WTC11 (cell line): ENCODE results near the gene CORO6. TPM values are rescaled to one million over a fixed set of nuclear protein-coding genes. Genes with fewer than 3 reads are reported as not detected.

ENCODE experiments used
- ATAC-seq: fragments of 200-7000 bp; cut with Tn5 transposase; 2 replicates; pipeline ENCODE4 v1.10.0; 2021; ENCODE audit warnings: mild to moderate bottlenecking, moderate library complexity
- CTCF ChIA-PET: fragments of 300-600 bp; sonication (Branson Sonifier 250); formaldehyde crosslinking; loops from one replicate; lab custom pipeline; 2021; ENCODE audit warnings: antibody characterized with exemption; lab: Charles Lee
- POLR2A ChIA-PET: fragments of 350-600 bp; sonication (Branson Sonifier 250); formaldehyde crosslinking; loops from one replicate; lab custom pipeline; 2021; ENCODE audit warnings: antibody characterized with exemption; lab: Charles Lee
- DNase-seq: peaks from one replicate; pipeline ENCODE4 v3.0.0; 2021; ENCODE audit warnings: low spot score
- H3K27ac Mint-ChIP-seq: 2 replicates; pipeline ENCODE4 v1.8.0; 2021; ENCODE audit warnings: mixed read lengths
- H3K27me3 Mint-ChIP-seq: 2 replicates; pipeline ENCODE4 v1.8.0; 2021; ENCODE audit warnings: low read depth, mild to moderate bottlenecking, moderate library complexity, mixed read lengths
- H3K36me3 Mint-ChIP-seq: 2 replicates; pipeline ENCODE4 v1.8.0; 2021; ENCODE audit warnings: mixed read lengths
- H3K4me1 Mint-ChIP-seq: 2 replicates; pipeline ENCODE4 v1.8.0; 2022; ENCODE audit warnings: mixed read lengths
- H3K4me3 Mint-ChIP-seq: 2 replicates; pipeline ENCODE4 v1.8.0; 2021; ENCODE audit warnings: mild to moderate bottlenecking, moderate library complexity, mixed read lengths
- H3K9me3 Mint-ChIP-seq: 2 replicates; pipeline ENCODE4 v1.8.0; 2021; ENCODE audit warnings: mixed read lengths
- CREB1 ChIP-seq: sonication (generic); formaldehyde crosslinking; IDR thresholded peaks from 2 replicates; pipeline ENCODE4 v1.8.0; 2023; ENCODE audit warnings: mild to moderate bottlenecking, missing genetic modification reagents
- FOXK1 ChIP-seq: sonication (generic); formaldehyde crosslinking; IDR thresholded peaks from 2 replicates; pipeline ENCODE4 v1.8.0; 2022; ENCODE audit warnings: mild to moderate bottlenecking, moderate library complexity, missing genetic modification reagents
- FOXP1 ChIP-seq: sonication (generic); formaldehyde crosslinking; IDR thresholded peaks from 2 replicates; pipeline ENCODE4 v1.8.0; 2022; ENCODE audit warnings: missing genetic modification reagents, mild to moderate bottlenecking, moderate library complexity, borderline replicate concordance
- FOXP4 ChIP-seq: sonication (generic); formaldehyde crosslinking; IDR thresholded peaks from 2 replicates; pipeline ENCODE4 v1.8.0; 2022; ENCODE audit warnings: mild to moderate bottlenecking, missing genetic modification reagents
- IRF2 ChIP-seq: sonication (generic); formaldehyde crosslinking; IDR thresholded peaks from 2 replicates; pipeline ENCODE4 v1.8.0; 2022; ENCODE audit warnings: low read depth, missing genetic modification reagents, borderline replicate concordance
- KAT7 ChIP-seq: sonication (generic); formaldehyde crosslinking; IDR thresholded peaks from 2 replicates; pipeline ENCODE4 v1.8.1; 2023; ENCODE audit warnings: missing genetic modification reagents, mild to moderate bottlenecking, borderline replicate concordance
- PRRX2 ChIP-seq: fragments of 250-450 bp; sonication (Bioruptor Pico); IDR thresholded peaks from 2 replicates; pipeline ENCODE4 v1.8.0; 2021; ENCODE audit warnings: mild to moderate bottlenecking
- SP1 ChIP-seq: sonication (generic); formaldehyde crosslinking; conservative IDR thresholded peaks from 2 replicates; pipeline ENCODE4 v1.8.1; 2022; ENCODE audit warnings: missing genetic modification reagents
- TEAD1 ChIP-seq: sonication (generic); formaldehyde crosslinking; IDR thresholded peaks from 2 replicates; pipeline ENCODE4 v1.8.0; 2022; ENCODE audit warnings: mild to moderate bottlenecking, missing genetic modification reagents
- ZNF121 ChIP-seq: sonication (generic); formaldehyde crosslinking; IDR thresholded peaks from 2 replicates; pipeline ENCODE4 v1.8.0; 2023; ENCODE audit warnings: missing genetic modification reagents
- total RNA-seq: library from RNA; stranded (reverse); gene quantifications from 3 replicates; pipeline ENCODE4 v1.2.3, GENCODE V29; 2021
- TF ChIP-seq, protein P1 (sequence below): sonication (generic); formaldehyde crosslinking; IDR thresholded peaks from 2 replicates; pipeline ENCODE4 v1.8.1; 2022; ENCODE audit warnings: mild to moderate bottlenecking, moderate library complexity, missing genetic modification reagents
- TF ChIP-seq, protein P2 (sequence below): sonication (generic); formaldehyde crosslinking; IDR thresholded peaks from 2 replicates; pipeline ENCODE4 v1.8.0; 2022; ENCODE audit warnings: mild to moderate bottlenecking, missing genetic modification reagents
- TF ChIP-seq, protein P3 (sequence below): fragments of 250-450 bp; sonication (Bioruptor Pico); conservative IDR thresholded peaks from 2 replicates; pipeline ENCODE4 v1.9.0; 2021; ENCODE audit warnings: mild to moderate bottlenecking
- TF ChIP-seq, protein P4 (sequence below): sonication (generic); formaldehyde crosslinking; IDR thresholded peaks from 2 replicates; pipeline ENCODE4 v1.8.1; 2023; ENCODE audit warnings: mild to moderate bottlenecking, moderate library complexity, missing genetic modification reagents
- TF ChIP-seq, protein P5 (sequence below): sonication (generic); formaldehyde crosslinking; IDR thresholded peaks from 2 replicates; pipeline ENCODE4 v1.8.0; 2022; ENCODE audit warnings: missing genetic modification reagents

Gene CORO6
- total RNA-seq, 1 experiment from 2014 or later: 8.9 TPM

GRCh38 chr17:29570521-29570920, 52.2 kb downstream of the CORO6 start (continued):
- TF ChIP-seq, protein P1, sequence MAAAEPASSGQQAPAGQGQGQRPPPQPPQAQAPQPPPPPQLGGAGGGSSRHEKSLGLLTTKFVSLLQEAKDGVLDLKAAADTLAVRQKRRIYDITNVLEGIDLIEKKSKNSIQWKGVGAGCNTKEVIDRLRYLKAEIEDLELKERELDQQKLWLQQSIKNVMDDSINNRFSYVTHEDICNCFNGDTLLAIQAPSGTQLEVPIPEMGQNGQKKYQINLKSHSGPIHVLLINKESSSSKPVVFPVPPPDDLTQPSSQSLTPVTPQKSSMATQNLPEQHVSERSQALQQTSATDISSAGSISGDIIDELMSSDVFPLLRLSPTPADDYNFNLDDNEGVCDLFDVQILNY (CRISPR knock-in tag): no peak
- no peak for TF ChIP-seq SP1 (CRISPR knock-in tag)

- no peak overlapping the region for H3K27ac Mint-ChIP-seq
- TF ChIP-seq, protein P2, sequence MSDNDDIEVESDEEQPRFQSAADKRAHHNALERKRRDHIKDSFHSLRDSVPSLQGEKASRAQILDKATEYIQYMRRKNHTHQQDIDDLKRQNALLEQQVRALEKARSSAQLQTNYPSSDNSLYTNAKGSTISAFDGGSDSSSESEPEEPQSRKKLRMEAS (CRISPR knock-in tag): 0 out of 2 replicates have a peak, but pooled peaks have one; percentile 4
- no peak for TF ChIP-seq ZNF121
- TF ChIP-seq, all 79 proteins: peak for 1
- peak overlapping the region; percentile 82 for H3K4me3 Mint-ChIP-seq
Measured at GRCh38 chr17:29569245-29569950, 53.3 kb downstream of the CORO6 start.

DNA sequence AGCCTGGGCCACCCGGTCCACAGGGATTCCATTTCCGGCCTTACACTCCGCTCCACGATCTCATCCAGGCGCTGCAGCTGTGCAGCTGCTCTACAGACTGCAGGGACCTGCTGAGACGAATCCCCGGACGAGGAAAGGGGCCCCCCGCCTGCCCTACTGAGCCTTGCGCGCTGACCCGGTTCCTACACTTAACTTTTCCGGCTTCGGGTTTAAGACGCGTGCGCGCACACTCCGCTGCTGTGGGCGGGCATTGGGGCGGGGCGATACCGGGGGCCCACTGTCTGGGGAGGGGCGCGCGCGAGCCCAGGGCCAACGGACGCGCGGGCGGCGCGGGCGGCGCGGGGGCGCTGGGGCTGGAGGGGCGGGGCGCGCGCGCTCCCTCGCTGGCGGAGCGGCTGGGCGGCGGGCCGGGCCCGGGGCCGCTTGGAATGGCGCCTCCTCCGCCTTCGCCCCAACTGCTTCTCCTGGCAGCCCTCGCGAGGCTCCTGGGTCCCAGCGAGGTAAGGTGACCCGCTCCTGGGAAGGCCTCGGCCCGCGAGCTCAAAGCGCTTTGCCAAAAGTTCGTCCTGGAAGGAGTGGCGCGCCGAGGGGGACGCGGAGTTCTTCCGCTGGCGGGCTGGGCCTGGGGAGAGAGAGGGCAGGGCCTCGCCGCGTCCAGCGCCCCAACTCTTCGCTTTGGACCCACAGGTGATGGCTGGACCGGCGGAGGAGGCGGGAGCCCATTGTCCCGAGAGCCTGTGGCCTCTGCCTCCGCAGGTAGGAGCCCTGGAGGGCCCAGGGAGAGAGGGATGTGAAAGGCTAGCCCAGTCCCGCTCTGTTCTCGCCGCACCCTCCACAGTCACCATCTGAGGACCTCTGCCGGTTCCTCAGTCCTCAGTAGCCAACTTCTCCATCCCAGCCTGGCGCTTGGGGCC, 54.1 kb downstream of the CORO6 start, which contains the start of gene TP53I13:
Gene TP53I13 (plus strand): TSS at position 371 of the 914 bp plus-strand sequence. CDS start 58 bp downstream, at position 429.
- ChIA-PET POLR2A (interaction anchor here (1.3 to 1.6 kb wide), 2 partner anchors 23 to 29 kb away, joined by 5 to 10 read pairs; no protein-coding TSS in a partner anchor), CTCF (interaction anchor here (1.0 to 11.4 kb wide), 10 partner anchors 13 to 199 kb away, joined by 3 to 112 read pairs (median 8); partner anchors contain the start of gene ANKRD13B)
- Mint-ChIP-seq H3K36me3 (no peaks in the 10 kb centered on the region), H3K27ac (peak within 1 kb of the TSS; percentile 95), H3K9me3 (no peaks in the 10 kb centered on the region), H3K27me3 (peaks cover 44% of the 10 kb centered on the region), H3K4me1 (peaks cover 16% of the 10 kb centered on the region), H3K4me3 (peak within 1 kb of the TSS; percentile 91)
- peak; percentile 50 for ATAC-seq
- peak; percentile 89 for DNase-seq
- TF ChIP-seq, protein P1 (CRISPR knock-in tag): peak; percentile 33; the same call in 1 of the 2 replicates
- TF ChIP-seq CREB1 (CRISPR knock-in tag) (no peak), PRRX2 (no peak), FOXK1 (peak; percentile 15; the same call in 1 of the 2 replicates), SP1 (CRISPR knock-in tag) (peak; percentile 75), FOXP1 (CRISPR knock-in tag) (peak; percentile 8; the same call in 1 of the 2 replicates), FOXP4 (CRISPR knock-in tag) (peak; percentile 32; the same call in 1 of the 2 replicates), KAT7 (CRISPR knock-in tag) (0 out of 2 replicates have a peak, but pooled peaks have one; percentile 54), TEAD1 (CRISPR knock-in tag) (no peak), IRF2 (CRISPR knock-in tag) (no peak)
- TF ChIP-seq, protein P3, sequence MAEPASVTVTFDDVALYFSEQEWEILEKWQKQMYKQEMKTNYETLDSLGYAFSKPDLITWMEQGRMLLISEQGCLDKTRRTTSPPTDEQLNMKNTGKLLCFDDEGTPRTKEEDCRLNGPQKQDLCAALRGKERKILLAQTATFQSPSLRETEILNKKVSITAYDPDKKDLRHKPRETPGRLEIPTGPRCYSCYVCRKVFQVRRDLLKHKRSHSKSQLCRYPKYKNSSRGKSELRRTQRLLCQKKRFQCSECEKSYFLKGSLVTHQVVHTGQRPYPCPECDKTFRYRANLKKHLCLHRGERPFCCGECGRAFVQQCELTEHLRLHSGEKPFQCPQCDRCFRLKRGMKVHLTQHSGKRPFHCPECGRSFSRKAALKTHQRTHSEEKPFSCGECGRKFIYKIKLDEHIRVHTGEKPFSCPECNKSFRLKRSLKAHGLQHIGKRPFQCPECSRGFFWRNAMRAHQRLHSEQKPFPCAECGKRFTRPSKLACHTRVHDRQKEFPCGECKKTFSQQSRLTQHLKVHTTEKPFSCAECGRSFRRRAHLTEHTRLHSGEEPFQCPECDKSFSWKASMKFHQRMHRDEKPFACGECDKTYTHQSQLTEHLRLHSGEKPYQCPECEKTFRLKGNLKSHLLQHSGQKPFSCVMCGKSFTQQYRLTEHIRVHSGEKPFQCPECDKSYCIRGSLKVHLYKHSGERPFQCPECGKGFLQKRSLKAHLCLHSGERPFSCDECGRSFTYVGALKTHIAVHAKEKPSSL: no peak
- TF ChIP-seq, protein P4, sequence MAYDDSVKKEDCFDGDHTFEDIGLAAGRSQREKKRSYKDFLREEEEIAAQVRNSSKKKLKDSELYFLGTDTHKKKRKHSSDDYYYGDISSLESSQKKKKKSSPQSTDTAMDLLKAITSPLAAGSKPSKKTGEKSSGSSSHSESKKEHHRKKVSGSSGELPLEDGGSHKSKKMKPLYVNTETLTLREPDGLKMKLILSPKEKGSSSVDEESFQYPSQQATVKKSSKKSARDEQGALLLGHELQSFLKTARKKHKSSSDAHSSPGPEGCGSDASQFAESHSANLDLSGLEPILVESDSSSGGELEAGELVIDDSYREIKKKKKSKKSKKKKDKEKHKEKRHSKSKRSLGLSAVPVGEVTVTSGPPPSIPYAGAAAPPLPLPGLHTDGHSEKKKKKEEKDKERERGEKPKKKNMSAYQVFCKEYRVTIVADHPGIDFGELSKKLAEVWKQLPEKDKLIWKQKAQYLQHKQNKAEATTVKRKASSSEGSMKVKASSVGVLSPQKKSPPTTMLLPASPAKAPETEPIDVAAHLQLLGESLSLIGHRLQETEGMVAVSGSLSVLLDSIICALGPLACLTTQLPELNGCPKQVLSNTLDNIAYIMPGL (CRISPR knock-in tag): peak; percentile 69; the same call in 1 of the 2 replicates
- TF ChIP-seq, protein P5, sequence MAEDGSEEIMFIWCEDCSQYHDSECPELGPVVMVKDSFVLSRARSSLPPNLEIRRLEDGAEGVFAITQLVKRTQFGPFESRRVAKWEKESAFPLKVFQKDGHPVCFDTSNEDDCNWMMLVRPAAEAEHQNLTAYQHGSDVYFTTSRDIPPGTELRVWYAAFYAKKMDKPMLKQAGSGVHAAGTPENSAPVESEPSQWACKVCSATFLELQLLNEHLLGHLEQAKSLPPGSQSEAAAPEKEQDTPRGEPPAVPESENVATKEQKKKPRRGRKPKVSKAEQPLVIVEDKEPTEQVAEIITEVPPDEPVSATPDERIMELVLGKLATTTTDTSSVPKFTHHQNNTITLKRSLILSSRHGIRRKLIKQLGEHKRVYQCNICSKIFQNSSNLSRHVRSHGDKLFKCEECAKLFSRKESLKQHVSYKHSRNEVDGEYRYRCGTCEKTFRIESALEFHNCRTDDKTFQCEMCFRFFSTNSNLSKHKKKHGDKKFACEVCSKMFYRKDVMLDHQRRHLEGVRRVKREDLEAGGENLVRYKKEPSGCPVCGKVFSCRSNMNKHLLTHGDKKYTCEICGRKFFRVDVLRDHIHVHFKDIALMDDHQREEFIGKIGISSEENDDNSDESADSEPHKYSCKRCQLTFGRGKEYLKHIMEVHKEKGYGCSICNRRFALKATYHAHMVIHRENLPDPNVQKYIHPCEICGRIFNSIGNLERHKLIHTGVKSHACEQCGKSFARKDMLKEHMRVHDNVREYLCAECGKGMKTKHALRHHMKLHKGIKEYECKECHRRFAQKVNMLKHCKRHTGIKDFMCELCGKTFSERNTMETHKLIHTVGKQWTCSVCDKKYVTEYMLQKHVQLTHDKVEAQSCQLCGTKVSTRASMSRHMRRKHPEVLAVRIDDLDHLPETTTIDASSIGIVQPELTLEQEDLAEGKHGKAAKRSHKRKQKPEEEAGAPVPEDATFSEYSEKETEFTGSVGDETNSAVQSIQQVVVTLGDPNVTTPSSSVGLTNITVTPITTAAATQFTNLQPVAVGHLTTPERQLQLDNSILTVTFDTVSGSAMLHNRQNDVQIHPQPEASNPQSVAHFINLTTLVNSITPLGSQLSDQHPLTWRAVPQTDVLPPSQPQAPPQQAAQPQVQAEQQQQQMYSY: peak; percentile 78
- TF ChIP-seq, protein P2 (CRISPR knock-in tag): peak; percentile 41; the same call in 1 of the 2 replicates

More at GRCh38 chr17:29569245-29569950, 53.3 kb downstream of the CORO6 start:
- Mint-ChIP-seq H3K9me3 (no peaks in the 10 kb centered on the region), H3K27me3 (peaks cover 37% of the 10 kb centered on the region), H3K4me1 (peaks cover 16% of the 10 kb centered on the region), H3K36me3 (peaks cover 4% of the 10 kb centered on the region; the same call in 1 of the 2 replicates)
- ChIA-PET CTCF (interaction anchor here (1.0 to 11.4 kb wide), 7 partner anchors 11 to 452 kb away, joined by 3 to 112 read pairs (median 9); partner anchors contain the start of gene ANKRD13B), POLR2A (no interaction called here)
- DNase-seq (peak; percentile 4), ATAC-seq (no peak)
